Tibial nerve (tissue), 4 donors: ENCODE results near the gene ASPG.

Experiments used
- EP300 ChIP-seq, 2 donors: sonication (generic); formaldehyde crosslinking; IDR thresholded peaks; one replicate each; pipeline ENCODE4 v1.6.1; 2017; ENCODE audit warnings: antibody characterized with exemption in 2 of 2, mild to moderate bottlenecking in 1 of 2
- POLR2A ChIP-seq, 2 donors: fragments of 450-650 bp; IDR thresholded peaks; one replicate each; pipeline ENCODE4 v1.6.1; 2017; ENCODE audit warnings: antibody characterized with exemption in 2 of 2, mild to moderate bottlenecking in 2 of 2, moderate library complexity in 2 of 2
- TF ChIP-seq, protein P1 (sequence below), 5 experiments: fragments of 200-600 bp in 3 of 5; fragments of 450-650 bp in 2 of 5; sonication (generic) in 3 of 5; IDR thresholded peaks; one replicate each; pipeline ENCODE4 v1.5.1; 2016 to 2019; ENCODE audit warnings: antibody characterized with exemption in 5 of 5, mild to moderate bottlenecking in 3 of 5, moderate library complexity in 2 of 5

DNA sequence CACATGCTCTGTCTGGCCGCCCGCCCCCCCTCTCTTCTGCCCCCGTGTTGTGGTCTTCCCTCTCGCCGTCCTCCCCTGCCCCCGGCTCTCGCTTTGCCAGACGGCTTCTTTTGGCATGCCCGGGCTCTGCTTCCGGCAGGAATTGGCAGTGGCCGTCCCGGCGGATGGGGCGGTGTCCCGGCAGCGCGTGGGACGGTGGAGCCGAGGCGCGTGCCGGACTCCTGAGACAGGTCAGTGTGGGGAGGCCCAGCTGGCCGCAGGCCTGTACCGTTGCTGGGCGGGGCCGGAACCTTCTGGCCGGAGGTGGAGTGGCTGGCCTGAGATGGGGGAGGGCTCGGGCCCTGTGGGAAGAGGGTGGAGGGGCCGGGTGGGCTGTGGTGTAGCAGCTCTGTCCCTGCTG lies 70.0 kb downstream of the ASPG start:
- TF ChIP-seq POLR2A (IDR thresholded peaks at IDR 0.05) (no peak), EP300 (IDR thresholded peaks at IDR 0.05) (no peak)
- TF ChIP-seq, protein P1, sequence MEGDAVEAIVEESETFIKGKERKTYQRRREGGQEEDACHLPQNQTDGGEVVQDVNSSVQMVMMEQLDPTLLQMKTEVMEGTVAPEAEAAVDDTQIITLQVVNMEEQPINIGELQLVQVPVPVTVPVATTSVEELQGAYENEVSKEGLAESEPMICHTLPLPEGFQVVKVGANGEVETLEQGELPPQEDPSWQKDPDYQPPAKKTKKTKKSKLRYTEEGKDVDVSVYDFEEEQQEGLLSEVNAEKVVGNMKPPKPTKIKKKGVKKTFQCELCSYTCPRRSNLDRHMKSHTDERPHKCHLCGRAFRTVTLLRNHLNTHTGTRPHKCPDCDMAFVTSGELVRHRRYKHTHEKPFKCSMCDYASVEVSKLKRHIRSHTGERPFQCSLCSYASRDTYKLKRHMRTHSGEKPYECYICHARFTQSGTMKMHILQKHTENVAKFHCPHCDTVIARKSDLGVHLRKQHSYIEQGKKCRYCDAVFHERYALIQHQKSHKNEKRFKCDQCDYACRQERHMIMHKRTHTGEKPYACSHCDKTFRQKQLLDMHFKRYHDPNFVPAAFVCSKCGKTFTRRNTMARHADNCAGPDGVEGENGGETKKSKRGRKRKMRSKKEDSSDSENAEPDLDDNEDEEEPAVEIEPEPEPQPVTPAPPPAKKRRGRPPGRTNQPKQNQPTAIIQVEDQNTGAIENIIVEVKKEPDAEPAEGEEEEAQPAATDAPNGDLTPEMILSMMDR (IDR thresholded peaks at IDR 0.05) = no peak
